Right lung (tissue), 5 donors: Measurements from ENCODE around the gene OSTF1. TPM values are rescaled to one million over a fixed set of nuclear protein-coding genes. Genes with fewer than 3 reads are reported as not detected.

ENCODE experiments used
- DNase-seq, 2 donors: peaks; one replicate each; pipeline ENCODE4 v3.0.0-alpha.2; 2013
- polyA plus RNA-seq, 5 donors: library from polyadenylated mRNA; unstranded; fragments of 120-200 nt; gene quantifications; one replicate each; pipeline versions ENCODE4 v1.2.1 to v1.2.3, GENCODE V29; 2013; ENCODE audit warnings: inconsistent platforms in 1 of 5, low replicate concordance in 1 of 5; ENCODE audit not compliant: insufficient read length in 5 of 5, insufficient read depth in 1 of 5

OSTF1 gene
- polyA plus RNA-seq, 5 donors, result 56.9 to 71.9 (median 63.5) TPM

DNA sequence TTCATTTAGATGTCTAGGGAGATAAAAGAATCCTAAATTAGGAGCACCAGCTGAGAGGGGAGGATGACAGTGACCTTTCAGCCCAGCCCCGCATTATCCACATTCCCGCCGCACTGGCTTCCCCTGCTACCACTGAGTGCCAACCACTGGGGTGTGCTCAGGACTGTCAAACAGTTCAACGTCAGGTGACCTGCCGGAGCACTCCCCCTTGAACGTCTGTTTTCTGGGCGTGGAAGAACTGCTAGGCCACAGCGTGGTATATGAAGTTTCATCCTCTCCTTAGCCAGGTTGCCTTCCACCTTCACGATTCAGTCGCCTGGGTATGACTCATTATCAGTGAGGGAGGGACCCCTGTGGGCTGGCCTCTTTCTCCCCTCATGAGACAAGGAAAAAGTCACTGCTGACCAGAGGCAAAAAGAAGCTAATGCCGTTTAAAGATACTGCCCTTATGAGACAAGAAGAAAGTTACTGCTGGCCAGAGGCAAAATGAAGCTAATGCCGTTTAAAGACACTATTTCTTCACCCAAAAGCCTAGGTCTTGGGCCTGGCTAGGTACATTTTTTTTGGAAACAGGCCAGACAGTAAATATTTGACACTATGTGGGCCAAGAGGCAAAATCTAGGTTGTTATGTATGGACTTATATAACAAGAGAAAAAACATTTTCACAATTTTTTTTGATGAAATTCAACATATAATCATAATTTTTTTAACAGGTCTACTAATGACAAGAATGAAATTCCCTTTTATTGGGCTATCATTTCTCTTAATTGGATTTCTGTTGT is 4.9 kb upstream of the OSTF1 start:
- DNase-seq, result no peak

DNA sequence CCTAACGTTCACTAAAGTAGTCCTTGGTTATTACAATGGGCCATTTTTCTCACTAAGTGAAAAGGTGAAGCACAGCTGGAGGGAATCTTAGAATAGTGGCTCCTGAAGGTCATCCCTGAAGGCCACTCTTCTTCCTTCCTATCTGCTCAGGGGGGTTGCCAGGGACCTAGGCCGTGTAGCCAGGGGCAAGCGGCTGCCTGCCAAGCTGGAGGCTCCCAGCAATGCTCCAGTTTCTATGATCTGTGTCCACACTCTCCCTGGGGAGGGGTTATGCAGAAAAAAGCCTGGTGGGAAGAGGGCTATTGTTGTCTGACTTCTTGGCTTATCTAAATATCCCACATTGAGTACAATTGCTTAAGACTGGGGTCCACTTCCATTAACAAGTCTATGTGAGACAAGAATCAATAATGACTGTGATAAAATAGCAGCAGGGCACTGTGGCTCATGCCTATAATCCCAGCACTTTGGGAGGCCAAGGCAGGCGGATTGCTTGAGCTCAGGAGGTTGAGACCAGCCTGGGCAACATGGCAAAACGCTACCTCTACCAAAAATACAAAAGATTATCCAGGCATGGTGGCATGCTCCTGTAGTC is 4.1 kb upstream of the OSTF1 start:
- DNase-seq, result no peak

GRCh38 chr9:75085640-75086039 is 2.7 kb upstream of the OSTF1 start:
- DNase-seq, result no peak

DNA sequence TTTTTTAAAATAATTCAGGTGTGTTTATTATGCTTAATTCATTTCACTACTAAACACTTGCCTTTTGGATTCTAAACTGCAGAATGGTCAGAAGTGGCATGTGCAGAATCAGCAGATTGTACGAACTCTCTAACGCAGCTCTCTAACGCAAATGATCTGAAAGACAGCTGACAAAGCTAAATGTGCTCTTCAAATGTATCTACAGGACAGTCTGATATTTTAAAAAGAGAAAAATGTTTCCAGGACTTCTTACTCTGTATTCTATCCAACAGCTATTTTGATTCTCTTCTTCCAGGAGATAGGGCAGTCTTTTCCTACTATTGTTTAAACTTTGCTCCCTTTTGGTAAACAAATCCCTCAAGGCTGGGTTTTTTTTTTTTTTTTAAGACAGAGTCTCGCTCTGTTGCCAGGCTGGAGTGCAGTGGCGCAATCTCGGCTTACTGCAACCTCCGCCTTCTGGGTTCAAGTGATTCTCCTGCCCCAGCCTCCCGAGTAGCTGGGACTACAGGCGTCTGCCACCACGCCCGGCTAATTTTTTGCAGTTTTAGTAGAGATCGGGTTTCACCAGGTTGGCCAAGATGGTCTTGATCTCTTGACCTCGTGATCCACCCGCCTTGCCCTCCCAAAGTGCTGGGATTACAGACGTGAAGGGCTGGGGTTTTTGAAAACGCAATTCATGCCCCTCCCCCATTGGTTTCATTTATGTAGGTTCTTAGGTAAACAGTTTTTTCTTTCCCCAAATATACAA is 1.6 kb upstream of the OSTF1 start:
- peak in 1 of 2 donors; percentile 37 for DNase-seq

- DNase-seq, result peak; percentile 49 to 59
Measured at GRCh38 chr9:75087289-75087823, 958 bp upstream of the OSTF1 start.

DNA sequence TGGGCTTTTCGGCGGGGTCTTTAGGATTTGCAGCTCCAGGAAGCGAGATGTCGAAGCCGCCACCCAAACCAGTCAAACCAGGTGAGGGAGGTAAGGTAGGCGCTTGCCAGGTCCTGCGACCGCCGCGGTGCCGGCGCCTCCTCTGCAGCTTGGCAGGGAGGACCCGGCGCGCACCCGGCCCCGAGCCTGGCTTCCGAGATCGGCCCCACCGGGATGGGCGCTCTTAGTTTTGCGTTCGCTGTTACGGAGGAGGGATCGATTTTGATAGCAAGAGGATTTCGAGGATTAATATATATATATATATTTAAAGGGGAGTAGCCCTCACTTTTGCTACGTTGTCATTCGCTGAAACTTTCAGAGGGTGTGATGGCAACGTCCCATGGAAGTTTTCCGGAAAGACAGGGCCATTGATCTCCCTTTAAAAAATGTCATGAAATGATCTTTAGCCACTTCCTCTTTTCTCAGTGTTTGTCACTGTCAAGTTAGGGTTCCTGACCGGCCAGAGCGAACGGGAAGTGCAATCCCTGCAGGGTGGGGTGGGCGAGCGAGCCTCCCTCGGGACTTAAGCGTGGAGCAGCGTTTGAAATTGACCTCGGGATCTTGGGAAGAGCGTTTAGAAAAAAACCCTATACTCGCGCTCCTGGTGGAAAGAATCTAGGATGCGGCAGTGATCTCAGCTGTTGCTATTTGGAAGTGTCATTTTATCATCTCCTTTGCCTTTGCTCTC is 495 bp downstream of the OSTF1 start:
- peak; percentile 49 to 60 for DNase-seq

GRCh38 chr9:75089373-75089766 is 1.1 kb downstream of the OSTF1 start:
- DNase-seq, result no peak

DNA sequence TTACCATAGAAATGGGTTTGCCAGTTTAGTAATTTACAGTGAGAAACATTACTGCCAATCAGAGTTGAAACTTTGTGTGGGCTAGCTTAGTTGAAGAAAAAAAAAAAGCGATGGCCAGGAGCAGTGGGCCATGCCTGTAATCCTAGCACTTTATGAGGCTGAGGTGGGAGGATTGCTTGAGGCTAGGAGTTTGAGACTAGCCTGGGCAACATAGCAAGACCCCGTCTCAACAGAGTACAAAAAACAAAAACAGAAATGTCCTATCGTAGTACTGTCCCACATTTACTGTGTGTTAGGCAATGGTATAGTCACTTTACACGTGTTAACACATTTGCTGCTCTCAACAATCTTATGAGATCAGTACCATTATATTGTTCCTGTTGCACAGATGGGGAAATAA is 2.3 kb downstream of the OSTF1 start:
- DNase-seq, result no peak

GRCh38 chr9:75092766-75093165 is 4.5 kb downstream of the OSTF1 start:
- DNase-seq, result no peak

- DNase-seq, result no peak
Measured at GRCh38 chr9:75096796-75097195, 8.5 kb downstream of the OSTF1 start.

GRCh38 chr9:75101004-75101588 is 12.8 kb downstream of the OSTF1 start:
- DNase-seq, result peak in 1 of 2 donors; percentile 23

DNA sequence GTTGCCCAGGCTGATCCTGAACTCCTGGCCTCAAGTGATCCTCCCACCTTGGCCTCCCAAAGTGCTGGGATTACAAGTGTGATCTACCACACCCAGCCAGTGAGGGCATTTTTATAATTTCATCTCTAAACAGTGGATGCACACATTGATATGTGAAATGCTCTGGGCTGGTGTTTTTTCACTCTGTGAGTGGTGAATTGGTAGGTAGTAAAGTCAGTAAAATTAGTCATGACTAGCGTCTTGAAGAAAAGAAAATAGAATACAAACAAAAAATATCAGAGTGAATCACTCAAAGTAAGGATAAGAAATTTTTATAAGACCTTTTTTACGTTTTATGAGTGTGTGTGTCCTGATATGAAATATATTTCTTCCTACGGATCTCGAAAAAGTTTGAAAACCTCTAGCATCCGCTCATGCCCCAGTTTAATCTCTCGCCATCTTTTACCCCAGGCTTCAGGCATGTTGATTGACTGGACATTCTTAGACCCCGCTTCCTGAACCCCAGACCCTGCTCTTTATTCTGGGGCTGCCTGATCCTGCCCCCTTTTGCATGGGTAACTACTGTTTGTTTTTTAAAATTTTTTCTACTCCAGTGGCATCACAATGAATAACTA is 14.0 kb downstream of the OSTF1 start:
- no peak for DNase-seq

DNA sequence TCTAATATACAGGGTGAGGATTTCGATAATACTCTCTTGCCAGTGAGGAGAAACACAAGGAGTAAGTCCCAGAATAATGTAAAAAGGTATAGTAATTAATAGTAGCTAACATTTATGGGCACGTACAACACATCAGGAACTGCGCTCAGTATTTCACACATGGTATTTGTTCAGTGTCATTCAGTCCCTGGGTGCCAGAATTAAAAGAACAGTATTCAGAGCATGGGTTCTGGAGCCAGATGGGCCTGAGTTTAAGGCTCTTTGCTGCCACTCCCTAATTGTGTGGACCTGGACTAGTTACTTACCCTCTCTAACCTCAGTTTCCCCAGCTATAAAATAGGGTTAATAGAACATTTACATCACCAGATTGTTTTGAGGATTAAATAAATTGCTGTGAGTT is 16.3 kb downstream of the OSTF1 start:
- no peak for DNase-seq

- DNase-seq, result no peak
Measured at GRCh38 chr9:75105019-75105540, 16.8 kb downstream of the OSTF1 start.

GRCh38 chr9:75105841-75106240 is 17.5 kb downstream of the OSTF1 start:
- DNase-seq, result peak; percentile 68 to 76

- DNase-seq, result peak; percentile 92 to 94
Measured at GRCh38 chr9:75106857-75107256, 18.5 kb downstream of the OSTF1 start.

DNA sequence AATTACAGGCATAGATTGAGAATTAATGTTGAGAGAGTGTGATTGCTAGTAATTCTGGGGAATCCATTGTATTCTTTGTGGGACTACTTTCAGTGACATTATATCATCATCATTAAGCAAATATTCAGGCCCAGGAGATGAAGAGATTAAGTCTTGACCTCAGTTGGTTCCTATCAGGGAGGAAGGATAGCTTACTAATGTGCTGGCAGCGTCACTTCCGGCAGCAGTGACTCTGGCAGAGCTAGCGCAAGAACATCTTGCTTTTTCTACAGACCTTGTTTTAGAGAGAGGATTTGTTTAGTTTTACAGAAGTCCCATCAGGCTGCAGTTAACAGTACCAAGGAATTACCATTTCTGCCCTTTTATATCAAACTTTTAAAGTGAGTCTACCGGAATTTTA is 20.3 kb downstream of the OSTF1 start:
- DNase-seq, result peak in 1 of 2 donors; percentile 46

DNA sequence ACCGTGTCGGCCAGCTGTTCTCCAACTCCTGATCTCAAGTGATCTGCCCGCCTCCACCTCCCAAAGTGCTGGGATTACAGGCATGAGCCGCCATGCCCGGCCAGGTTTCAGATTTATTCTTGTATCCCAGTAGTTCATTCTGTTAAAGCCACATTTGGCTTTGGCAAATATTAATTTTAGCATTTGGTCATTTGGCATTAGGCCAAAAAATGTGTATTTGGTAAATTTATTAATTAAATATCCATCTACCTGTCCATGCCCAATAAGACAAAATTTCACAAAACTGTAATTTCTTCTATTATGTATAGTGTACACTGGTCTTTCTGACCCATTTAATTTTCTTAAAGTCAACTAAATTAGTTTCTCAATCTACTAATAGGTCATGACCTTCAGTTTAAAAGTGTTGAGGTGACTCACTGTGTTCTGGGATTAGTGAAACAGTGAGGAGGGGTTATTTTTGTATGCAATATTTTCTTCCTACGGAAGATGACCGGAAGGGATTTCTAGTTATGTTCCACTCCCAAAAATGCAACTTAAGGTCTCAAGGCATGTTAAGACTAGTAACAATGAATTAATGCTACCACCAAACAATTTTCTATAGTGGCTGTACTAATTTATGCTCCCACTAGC is 21.0 kb downstream of the OSTF1 start:
- no peak for DNase-seq

DNA sequence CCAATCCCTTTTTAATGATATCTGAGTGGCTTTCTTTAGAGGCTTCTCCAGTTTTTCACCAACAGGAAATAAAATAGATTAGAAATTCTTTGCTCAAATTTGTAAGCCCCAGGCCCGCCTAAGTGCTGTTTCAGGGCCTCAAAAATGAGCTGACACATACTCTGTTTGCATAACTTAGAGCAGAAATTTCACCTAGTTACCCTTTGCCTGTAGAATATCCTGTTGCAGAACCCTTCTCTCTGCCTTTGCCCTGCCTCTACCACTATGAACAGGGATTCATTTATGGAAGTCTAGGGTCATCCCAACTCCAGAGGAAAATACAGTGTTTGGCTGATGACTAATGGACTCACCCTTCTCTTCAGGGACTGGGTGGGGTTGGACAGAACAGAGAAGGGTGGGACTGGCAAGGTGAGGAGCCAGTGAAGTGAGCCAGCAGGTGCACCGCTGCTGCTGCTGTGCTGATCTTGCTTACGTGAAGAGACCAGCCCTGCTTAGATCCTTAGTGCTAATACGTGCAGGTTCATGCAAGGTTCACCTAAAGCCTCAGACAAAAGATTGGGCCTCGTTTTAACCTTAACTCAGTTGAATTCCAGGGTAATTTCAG is 22.8 kb downstream of the OSTF1 start:
- no peak for DNase-seq

DNA sequence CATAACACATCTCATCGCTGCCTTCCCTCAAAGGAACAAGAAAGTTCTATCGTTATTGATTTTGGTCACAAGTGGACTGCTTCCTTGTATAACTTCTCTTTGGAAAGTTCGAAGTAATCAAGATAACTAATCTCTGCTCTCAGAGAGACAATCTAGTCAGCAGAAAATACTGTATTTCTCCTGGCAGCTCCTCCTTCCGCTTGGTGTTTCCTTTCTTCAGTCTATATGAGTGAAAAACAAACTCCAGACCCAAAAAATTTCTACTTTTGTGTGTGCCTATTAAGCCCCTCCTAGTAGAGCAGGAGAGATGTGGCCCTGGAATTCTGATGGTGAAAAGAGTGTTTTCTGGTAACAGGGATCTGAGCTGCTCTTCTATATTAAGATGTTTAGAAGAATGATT is 24.5 kb downstream of the OSTF1 start:
- peak in 1 of 2 donors; percentile 25 for DNase-seq
